ENCODE data around the gene PLEK. TPM values are rescaled to one million over a fixed set of nuclear protein-coding genes. Genes with fewer than 3 reads are reported as not detected.
"Not testable (repeated sequence)": the region's sequence is repeated elsewhere in the genome, so short reads cannot be mapped to it uniquely, and the experiment has no call there.

PLEK gene
- polyA plus RNA-seq, 1 donor from 2014 or later = 110 TPM

DNA sequence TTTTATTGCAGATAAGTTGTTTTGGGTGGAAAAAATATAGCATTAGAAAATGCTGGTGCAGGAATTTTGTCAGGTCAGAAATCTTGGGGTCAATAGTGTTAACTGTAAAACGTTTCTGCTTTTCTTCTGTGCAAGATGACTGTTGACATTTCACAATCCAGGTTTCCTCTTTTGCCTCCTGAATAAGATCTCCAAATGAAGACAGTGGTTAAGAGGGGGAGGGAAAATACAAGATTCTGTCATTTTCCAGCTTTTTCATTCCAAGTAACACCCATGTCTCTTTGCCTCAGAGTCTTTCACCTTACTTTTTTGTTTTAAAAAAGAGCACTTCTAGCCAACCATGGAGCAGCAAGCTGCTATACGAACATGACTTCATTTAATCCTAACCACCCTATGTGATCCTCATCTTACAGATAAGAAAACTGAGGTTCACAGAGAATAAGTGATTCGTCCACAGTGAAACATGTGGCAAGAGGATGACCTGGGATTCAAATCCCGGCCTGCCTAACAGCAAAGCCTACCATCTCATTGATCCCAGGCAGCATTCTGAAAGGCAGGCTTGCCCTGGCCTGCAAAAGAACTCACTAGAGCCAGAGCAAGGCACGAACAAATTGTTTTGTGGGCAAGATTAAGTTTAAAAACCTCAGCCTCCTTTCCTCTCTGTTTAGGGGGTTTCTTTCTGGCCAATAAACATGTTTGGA, 3.0 kb downstream of the PLEK start:
- peaks cover 0 to 2% (median 0%) of the 10 kb centered on the region in 3 donors for H3K9me3 Mint-ChIP-seq
- peaks cover 56 to 69% (median 63%) of the 10 kb centered on the region in 3 donors for H3K4me1 Mint-ChIP-seq
- H3K27me3 Mint-ChIP-seq = no peaks in the 10 kb centered on the region
- H3K4me3 Mint-ChIP-seq = peak overlapping the region; percentile 92 to 100 (median 98)
- peak overlapping the region; percentile 76 to 95 (median 89) for H3K27ac Mint-ChIP-seq
- peaks cover 18% of the 10 kb centered on the region for H3K36me3 Mint-ChIP-seq

DNA sequence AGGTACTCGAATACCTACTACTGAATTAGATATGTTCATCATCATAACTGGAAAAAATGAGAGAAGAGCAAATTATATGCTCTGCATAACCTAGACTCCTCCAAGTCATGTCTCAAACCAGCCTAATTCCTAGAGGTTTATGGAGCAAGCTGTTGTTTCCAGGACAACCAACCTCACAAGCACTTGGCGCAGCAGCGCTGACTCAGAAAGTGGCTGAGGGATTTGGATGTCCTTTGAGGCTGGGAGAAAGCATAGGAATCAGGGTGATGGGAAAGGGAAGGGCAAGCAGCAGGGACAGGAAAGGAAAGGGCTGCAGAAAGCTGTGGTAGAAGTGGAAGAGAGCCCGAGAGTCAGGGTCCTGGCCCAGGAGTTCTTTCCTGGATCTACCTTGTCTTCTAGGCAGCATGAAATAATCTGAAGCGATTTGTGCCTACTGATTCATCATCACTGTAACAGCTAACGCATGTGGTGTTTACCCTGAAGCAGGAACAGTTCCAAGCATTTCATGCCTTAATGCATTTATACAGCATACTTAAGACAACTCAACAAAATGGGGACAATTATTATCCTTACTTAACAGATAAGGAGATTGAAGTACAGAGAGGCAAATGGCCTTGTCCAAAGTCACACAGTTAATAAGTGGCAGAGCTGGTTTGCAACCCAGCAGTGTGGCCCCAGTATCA, 3.7 kb downstream of the PLEK start:
- H3K27me3 Mint-ChIP-seq = no peaks in the 10 kb centered on the region
- peak overlapping the region; percentile 76 to 95 (median 89) for H3K27ac Mint-ChIP-seq
- H3K9me3 Mint-ChIP-seq = peaks cover 0 to 2% (median 0%) of the 10 kb centered on the region in 3 donors
- H3K4me1 Mint-ChIP-seq = peaks cover 54 to 62% (median 58%) of the 10 kb centered on the region in 3 donors
- peaks cover 18% of the 10 kb centered on the region for H3K36me3 Mint-ChIP-seq
- H3K4me3 Mint-ChIP-seq = peak overlapping the region; percentile 92 to 100 (median 98)

- Mint-ChIP-seq H3K4me3 (peak overlapping the region in 2 of 4 donors; percentile 99 to 100), H3K36me3 (peaks cover 18% of the 10 kb centered on the region), H3K4me1 (peaks cover 53 to 62% (median 57%) of the 10 kb centered on the region in 3 donors), H3K27ac (peak overlapping the region; percentile 5 to 95 (median 41)), H3K27me3 (no peaks in the 10 kb centered on the region), H3K9me3 (peaks cover 0 to 2% (median 0%) of the 10 kb centered on the region in 3 donors)
These were observed 4.3 kb downstream of the PLEK start for GRCh38 chr2:68369337-68369734.

DNA sequence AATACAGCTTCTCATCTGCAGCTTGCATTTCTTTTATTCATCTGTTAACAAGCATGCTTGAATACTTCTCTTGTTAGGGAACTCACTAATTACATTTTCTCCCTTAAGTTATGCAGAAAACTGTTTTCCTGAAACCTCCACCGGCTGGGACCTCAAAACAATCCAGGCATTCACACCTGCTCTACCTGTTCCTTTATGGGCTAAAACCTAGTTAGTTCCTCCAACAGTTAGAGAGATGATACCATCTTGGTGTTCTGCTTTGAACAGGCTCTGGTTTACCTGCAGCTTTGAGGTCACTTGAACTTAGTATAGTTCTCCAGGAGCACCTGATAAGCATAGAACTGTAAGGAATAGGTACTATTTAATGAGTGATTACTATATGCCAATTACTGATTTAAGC, 6.1 kb downstream of the PLEK start:
- Mint-ChIP-seq H3K4me1 (peaks cover 59 to 72% (median 68%) of the 10 kb centered on the region in 3 donors), H3K36me3 (peaks cover 14% of the 10 kb centered on the region), H3K4me3 (peak overlapping the region; percentile 13 to 76 (median 42)), H3K27me3 (no peaks in the 10 kb centered on the region), H3K9me3 (peaks cover 0 to 2% (median 0%) of the 10 kb centered on the region in 3 donors), H3K27ac (peak overlapping the region in 2 of 3 donors; percentile 31 to 59)

- Mint-ChIP-seq H3K4me1 (peaks cover 59 to 72% (median 68%) of the 10 kb centered on the region in 3 donors), H3K36me3 (peaks cover 14% of the 10 kb centered on the region), H3K27me3 (no peaks in the 10 kb centered on the region), H3K4me3 (peak overlapping the region in 3 of 4 donors; percentile 13 to 76 (median 30)), H3K9me3 (peaks cover 0 to 2% (median 0%) of the 10 kb centered on the region in 3 donors), H3K27ac (peak overlapping the region in 2 of 3 donors; percentile 31 to 59)
These were observed 6.5 kb downstream of the PLEK start for GRCh38 chr2:68371581-68371980.

GRCh38 chr2:68372485-68372884, 7.4 kb downstream of the PLEK start:
- Mint-ChIP-seq H3K4me3 (peak overlapping the region; percentile 1 to 85 (median 54)), H3K36me3 (peaks cover 17% of the 10 kb centered on the region), H3K27me3 (peaks cover 2% of the 10 kb centered on the region), H3K27ac (peak overlapping the region in 2 of 3 donors; percentile 2 to 35), H3K9me3 (peaks cover 0 to 2% (median 0%) of the 10 kb centered on the region in 3 donors), H3K4me1 (peaks cover 64 to 78% (median 72%) of the 10 kb centered on the region in 3 donors)

DNA sequence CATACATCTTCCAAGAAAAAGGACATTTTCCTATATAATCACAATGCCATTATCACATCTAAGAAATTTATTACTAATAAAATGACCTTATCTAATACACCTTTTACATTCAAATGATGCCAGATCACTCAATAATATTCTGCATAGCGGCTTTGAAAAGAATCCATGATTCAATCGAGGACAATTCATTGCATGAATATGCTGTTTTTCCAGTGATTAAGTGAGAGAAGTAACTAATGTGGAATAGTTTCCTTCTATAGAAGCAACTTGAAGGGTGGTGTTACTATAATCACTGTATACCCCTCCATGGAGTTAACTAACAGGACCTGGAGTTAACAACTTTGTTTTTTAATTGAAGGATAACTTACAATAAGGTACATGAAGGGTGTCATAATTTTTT, 9.1 kb downstream of the PLEK start:
- H3K4me3 Mint-ChIP-seq = peak overlapping the region in 1 of 4 donors; percentile 68
- H3K36me3 Mint-ChIP-seq = peaks cover 17% of the 10 kb centered on the region
- peaks cover 60 to 73% (median 67%) of the 10 kb centered on the region in 3 donors for H3K4me1 Mint-ChIP-seq
- H3K9me3 Mint-ChIP-seq = no peaks in the 10 kb centered on the region
- no peak overlapping the region for H3K27ac Mint-ChIP-seq
- peaks cover 2% of the 10 kb centered on the region for H3K27me3 Mint-ChIP-seq

GRCh38 chr2:68375582-68375981, 10.5 kb downstream of the PLEK start:
- Mint-ChIP-seq H3K27me3 (peaks cover 2% of the 10 kb centered on the region), H3K4me3 (peak overlapping the region in 2 of 4 donors; percentile 19 to 67), H3K9me3 (no peaks in the 10 kb centered on the region), H3K27ac (peak overlapping the region in 2 of 3 donors; percentile 17 to 68), H3K4me1 (peaks cover 62 to 75% (median 69%) of the 10 kb centered on the region in 3 donors), H3K36me3 (peaks cover 19% of the 10 kb centered on the region)

DNA sequence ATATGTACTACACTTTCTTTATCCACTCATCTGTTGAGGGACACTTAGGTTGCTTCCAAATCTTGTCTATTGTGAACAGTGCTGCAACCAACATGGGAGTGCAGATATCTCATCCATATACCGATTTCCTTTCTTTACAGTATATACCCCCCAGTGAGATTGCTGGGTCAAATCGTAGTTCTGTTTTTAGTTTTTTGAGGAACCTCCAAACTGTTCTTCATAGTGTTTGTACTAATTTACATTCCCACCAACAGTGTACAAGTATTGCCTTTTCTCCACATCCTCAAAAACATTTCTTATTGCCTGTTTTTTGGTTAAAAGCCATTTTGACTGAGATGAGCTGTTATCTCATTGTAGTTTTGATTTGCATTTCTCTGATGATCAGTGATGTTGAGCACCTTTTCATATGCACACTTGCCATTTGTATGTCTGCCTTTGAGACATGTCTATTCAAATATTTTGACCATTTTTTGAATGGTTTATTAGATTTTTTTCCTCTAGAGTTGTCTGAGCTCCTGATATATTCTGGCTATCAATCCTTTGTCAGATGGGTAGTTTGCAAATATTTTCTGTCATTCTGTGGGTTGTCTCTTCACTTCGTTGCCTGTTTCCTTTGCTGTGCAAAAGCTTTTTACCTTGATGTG, 12.2 kb downstream of the PLEK start:
- peaks cover 56 to 65% (median 61%) of the 10 kb centered on the region in 3 donors for H3K4me1 Mint-ChIP-seq
- H3K4me3 Mint-ChIP-seq = peak overlapping the region; percentile 24 to 92 (median 34)
- no peaks in the 10 kb centered on the region for H3K9me3 Mint-ChIP-seq
- H3K27me3 Mint-ChIP-seq = peaks cover 2% of the 10 kb centered on the region
- H3K27ac Mint-ChIP-seq = peak overlapping the region; percentile 34 to 87 (median 40)
- peaks cover 18% of the 10 kb centered on the region for H3K36me3 Mint-ChIP-seq

DNA sequence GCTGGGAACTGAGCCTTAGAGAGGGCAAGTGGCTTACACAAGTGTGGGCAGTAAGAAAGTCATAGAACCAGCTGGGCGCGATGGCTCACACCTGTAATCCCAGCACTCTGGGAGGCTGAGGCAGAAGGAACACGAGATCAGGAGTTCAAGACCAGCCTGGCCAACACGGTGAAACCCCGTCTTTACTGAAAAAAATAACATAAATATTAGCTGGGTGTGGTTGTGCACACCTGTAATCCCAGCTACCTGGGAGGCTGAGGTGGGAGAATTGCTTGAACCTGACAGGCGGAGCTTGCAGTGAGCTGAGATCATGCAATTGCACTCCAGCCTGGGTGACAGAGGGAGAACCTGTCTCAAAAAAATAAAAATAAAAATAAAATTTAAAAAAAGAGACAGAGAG, 13.7 kb downstream of the PLEK start:
- H3K27ac Mint-ChIP-seq = peak overlapping the region in 1 of 3 donors; percentile 90
- H3K4me1 Mint-ChIP-seq = peaks cover 61 to 71% (median 61%) of the 10 kb centered on the region in 3 donors
- H3K27me3 Mint-ChIP-seq, H3K9me3 Mint-ChIP-seq: not testable (repeated sequence)
- H3K36me3 Mint-ChIP-seq = peaks cover 12% of the 10 kb centered on the region
- peak overlapping the region in 2 of 4 donors; percentile 53 to 85 for H3K4me3 Mint-ChIP-seq

GRCh38 chr2:68379184-68379708, 14.2 kb downstream of the PLEK start:
- Mint-ChIP-seq H3K9me3 (no peaks in the 10 kb centered on the region), H3K4me3 (peak overlapping the region; percentile 1 to 90 (median 78)), H3K36me3 (peaks cover 12% of the 10 kb centered on the region), H3K27me3 (peaks cover 2% of the 10 kb centered on the region), H3K4me1 (peaks cover 58 to 71% (median 61%) of the 10 kb centered on the region in 3 donors), H3K27ac (peak overlapping the region; percentile 46 to 98 (median 74))

DNA sequence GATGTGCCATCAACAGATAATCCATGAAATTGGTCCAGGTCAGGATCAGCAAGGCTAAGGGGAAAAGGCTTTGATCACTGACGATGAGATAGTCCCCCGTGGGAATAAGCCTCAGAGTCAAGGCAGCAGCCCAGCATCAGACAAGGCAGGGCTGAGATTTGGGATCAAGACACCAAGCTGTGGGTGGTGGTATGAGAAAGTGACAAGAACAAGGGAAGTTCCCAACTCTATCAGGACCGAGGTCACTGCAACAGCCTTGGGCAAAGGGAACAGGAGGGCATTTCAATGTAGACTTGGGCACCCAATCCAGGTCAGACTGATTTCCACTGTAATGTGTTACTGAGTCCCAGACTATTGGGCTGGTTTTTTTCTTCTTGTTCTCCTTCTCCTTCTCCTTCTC, 18.7 kb downstream of the PLEK start:
- H3K27ac Mint-ChIP-seq = peak overlapping the region; percentile 74 to 84 (median 82)
- H3K4me1 Mint-ChIP-seq = peaks cover 51 to 72% (median 66%) of the 10 kb centered on the region in 3 donors
- peaks cover 15% of the 10 kb centered on the region for H3K36me3 Mint-ChIP-seq
- H3K27me3 Mint-ChIP-seq = no peaks in the 10 kb centered on the region
- no peaks in the 10 kb centered on the region for H3K9me3 Mint-ChIP-seq
- peak overlapping the region in 3 of 4 donors; percentile 15 to 73 (median 61) for H3K4me3 Mint-ChIP-seq

DNA sequence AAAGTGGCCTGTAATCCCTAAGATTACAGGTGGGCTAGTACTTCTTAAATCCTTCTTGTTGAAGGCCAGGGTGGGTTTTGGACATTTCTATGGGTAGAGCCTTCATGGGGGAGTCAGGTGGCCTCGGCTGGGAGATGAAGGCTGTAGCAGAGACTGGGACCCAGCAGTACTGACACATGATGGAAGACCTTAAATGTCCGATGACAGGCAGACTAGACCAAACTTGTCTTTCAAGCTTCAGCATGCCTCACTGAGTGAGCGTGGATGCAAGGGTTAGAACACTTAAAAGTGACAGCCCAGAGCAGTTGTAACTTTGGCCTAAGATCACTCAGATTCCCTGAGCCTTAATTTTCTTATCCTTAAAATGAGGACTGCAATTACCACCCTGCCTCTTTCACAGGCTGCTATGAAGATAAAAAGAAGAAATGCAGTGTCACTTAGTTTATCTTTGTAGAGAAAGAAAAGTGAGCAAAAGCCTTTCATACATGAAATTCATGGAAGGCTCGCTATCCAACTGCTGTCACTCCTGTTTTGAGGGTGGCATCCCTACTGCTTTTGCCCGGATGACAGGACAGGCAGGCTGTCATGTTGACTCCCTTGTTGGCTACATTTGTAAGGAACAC, 19.5 kb downstream of the PLEK start:
- Mint-ChIP-seq H3K36me3 (peaks cover 17% of the 10 kb centered on the region), H3K9me3 (no peaks in the 10 kb centered on the region), H3K4me3 (peak overlapping the region in 3 of 4 donors; percentile 15 to 77 (median 34)), H3K4me1 (peaks cover 52 to 74% (median 67%) of the 10 kb centered on the region in 3 donors), H3K27me3 (no peaks in the 10 kb centered on the region), H3K27ac (peak overlapping the region; percentile 74 to 84 (median 82))

Measured in IgD-negative memory B cell (primary cell).